ENCODE data around the gene PRTG. TPM values are rescaled to one million over a fixed set of nuclear protein-coding genes. Genes with fewer than 3 reads are reported as not detected.

The PRTG gene
- total RNA-seq, 3 donors from 2014 or later, result 5.2 to 11.6 (median 5.8) TPM

DNA sequence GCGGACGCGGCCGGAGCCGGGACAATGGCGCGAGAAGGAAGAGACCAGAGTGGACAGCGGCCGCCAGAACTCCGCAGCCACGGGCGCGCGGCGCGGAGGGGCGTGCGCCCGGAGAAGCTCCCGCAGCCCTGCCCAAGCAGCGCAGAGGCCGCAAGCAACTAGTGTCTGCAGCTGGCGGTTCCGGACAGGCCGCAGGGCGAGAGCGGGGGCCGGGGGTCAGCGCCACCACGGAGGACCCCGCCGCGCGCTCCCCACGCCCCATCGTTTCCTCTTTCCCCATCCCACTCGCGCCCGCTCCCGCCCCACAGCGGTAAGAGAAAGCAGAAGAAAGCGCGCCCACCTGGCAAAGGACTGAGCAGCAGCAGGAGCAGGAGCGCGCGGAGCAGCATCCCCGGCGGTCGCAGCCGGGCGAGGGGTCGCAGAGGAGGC, 440 bp downstream of the PRTG start:
- intact Hi-C loops (cut with DNase I; ENCODE audit: low total_unique reads), result loop anchor here (10.0 kb wide), 1 partner anchor 1818 kb away; no protein-coding TSS in a partner anchor
- TF ChIP-seq CTCF (IDR thresholded peaks at IDR 0.05), result no peak
- TF ChIP-seq POLR2AphosphoS5 (IDR thresholded peaks at IDR 0.05), result no peak
- no peak for TF ChIP-seq POLR2A (IDR thresholded peaks at IDR 0.05)
- no peak for DNase-seq (ENCODE audit: low spot score in 2 of 2)
- Histone ChIP-seq H3K27me3 (no peaks in the 10 kb centered on the region), H3K27ac (peak overlapping the region; percentile 65 to 90), H3K4me1 (peaks cover 0 to 7% of the 10 kb centered on the region in 2 donors), H3K36me3 (no peaks in the 10 kb centered on the region), H3K9me3 (no peaks in the 10 kb centered on the region), H3K4me3 (peak overlapping the region; percentile 72 to 96 (median 76))

- intact Hi-C loops (cut with DNase I; ENCODE audit: low total_unique reads), result loop anchor here (10.0 kb wide), 1 partner anchor 1817 kb away; no protein-coding TSS in a partner anchor
- H3K27me3 ChIP-seq, result no peaks in the 10 kb centered on the region
- peak overlapping the region; percentile 33 to 90 for H3K27ac ChIP-seq
- H3K36me3 ChIP-seq, result no peaks in the 10 kb centered on the region
- TF ChIP-seq POLR2A (IDR thresholded peaks at IDR 0.05) (no peak), POLR2AphosphoS5 (IDR thresholded peaks at IDR 0.05) (no peak), CTCF (IDR thresholded peaks at IDR 0.05) (no peak)
- H3K4me1 ChIP-seq, result peaks cover 0 to 7% of the 10 kb centered on the region in 2 donors
- H3K4me3 ChIP-seq, result peak overlapping the region; percentile 72 to 96 (median 76)
- no peak for DNase-seq (ENCODE audit: low spot score in 2 of 2)
- no peaks in the 10 kb centered on the region for H3K9me3 ChIP-seq
Measured at GRCh38 chr15:55741833-55742497, 987 bp downstream of the PRTG start.

DNA sequence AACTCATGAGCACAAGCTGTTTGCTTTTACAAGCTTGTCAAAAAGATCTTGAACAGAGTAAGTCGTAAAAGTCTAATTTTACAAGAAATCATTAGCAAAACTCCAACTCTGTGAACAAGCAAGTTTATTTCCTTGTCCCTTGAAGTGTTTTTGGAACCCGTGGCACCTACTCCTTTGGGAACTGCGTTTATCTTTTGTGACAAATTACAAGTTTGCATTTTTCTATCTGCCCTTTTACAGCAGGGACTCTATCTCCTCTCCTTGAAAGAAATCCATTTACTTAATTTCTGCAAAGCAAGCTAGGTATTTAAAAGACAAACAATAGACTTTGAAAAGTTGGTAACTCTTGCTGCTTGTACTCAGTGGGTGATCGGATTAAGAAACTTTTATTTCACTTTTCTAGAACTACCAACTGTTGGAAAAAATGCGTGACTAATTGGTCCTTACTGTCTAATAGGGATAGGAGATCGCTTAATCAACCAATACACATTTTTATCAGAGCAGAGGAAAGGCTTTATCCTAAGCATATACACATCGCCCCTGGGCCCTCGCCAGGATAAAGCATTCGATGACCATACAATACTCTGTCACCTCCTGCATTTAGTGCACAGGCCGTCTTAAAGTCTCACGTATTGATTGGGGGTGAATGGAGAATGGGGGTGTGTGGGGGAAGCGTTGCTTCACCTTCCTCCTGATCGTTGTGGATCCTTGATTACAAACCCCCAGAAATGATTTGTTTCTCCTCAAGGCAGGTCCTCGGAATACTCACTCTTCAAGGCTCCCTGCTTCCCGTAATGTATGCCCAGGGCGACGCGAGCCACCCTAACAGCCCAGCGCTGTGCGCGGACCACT, 1.7 kb downstream of the PRTG start:
- intact Hi-C loops (cut with DNase I; ENCODE audit: low total_unique reads), result loop anchor here (10.0 kb wide), 1 partner anchor 1816 kb away; no protein-coding TSS in a partner anchor
- H3K4me1 ChIP-seq, result peaks cover 0 to 7% of the 10 kb centered on the region in 2 donors
- H3K36me3 ChIP-seq, result no peaks in the 10 kb centered on the region
- TF ChIP-seq POLR2A (IDR thresholded peaks at IDR 0.05), result no peak
- no peak for TF ChIP-seq POLR2AphosphoS5 (IDR thresholded peaks at IDR 0.05)
- TF ChIP-seq CTCF (IDR thresholded peaks at IDR 0.05), result no peak
- H3K27ac ChIP-seq, result no peak overlapping the region
- no peaks in the 10 kb centered on the region for H3K9me3 ChIP-seq
- no peaks in the 10 kb centered on the region for H3K27me3 ChIP-seq
- H3K4me3 ChIP-seq, result peak overlapping the region; percentile 72 to 96 (median 76)
- no peak for DNase-seq (ENCODE audit: low spot score in 2 of 2)

GRCh38 chr15:55740359-55740878, 2.5 kb downstream of the PRTG start:
- Histone ChIP-seq H3K4me1 (peaks cover 0 to 7% of the 10 kb centered on the region in 2 donors), H3K36me3 (no peaks in the 10 kb centered on the region), H3K9me3 (no peaks in the 10 kb centered on the region), H3K27ac (no peak overlapping the region), H3K4me3 (no peak overlapping the region), H3K27me3 (no peaks in the 10 kb centered on the region)
- intact Hi-C loops (cut with DNase I; ENCODE audit: low total_unique reads), result loop anchor here (10.0 kb wide), 1 partner anchor 1816 kb away; no protein-coding TSS in a partner anchor
- TF ChIP-seq POLR2AphosphoS5 (IDR thresholded peaks at IDR 0.05) (no peak), POLR2A (IDR thresholded peaks at IDR 0.05) (no peak), CTCF (IDR thresholded peaks at IDR 0.05) (no peak)
- DNase-seq (ENCODE audit: low spot score in 2 of 2), result no peak
